Astrocyte (in vitro differentiated cells and primary cell): ENCODE results near the gene SLCO1A2.

Experiments used
- EZH2 ChIP-seq: IDR thresholded peaks from 2 replicates; pipeline ENCODE4 v1.6.1; 2012; ENCODE audit warnings: mild to moderate bottlenecking, low read length, inconsistent platforms; ENCODE audit not compliant: insufficient read depth
- TF ChIP-seq, protein P1 (sequence below): IDR thresholded peaks from 2 replicates; pipeline ENCODE4 v1.5.1; 2011; ENCODE audit warnings: low read depth, mild to moderate bottlenecking, inconsistent platforms, low read length, moderate library complexity; ENCODE audit not compliant: insufficient read depth

DNA sequence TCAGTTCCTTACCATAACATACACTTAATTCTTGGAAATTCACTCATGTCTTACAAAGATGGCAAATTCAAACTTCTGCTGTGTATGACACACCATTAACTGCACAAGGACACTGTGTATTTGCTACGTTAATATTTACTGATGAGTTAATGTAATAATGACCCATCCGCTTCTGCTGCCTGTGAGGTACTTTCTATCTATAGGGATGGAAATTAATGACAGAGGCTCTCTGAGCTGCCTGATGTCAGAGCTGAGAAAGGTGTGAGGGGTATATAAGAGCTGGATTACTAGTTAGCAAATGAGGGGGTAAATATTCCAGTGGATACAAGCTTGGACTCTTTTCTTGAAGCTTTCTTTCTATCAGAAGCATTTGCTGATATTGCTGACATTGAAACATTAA, 37.9 kb upstream of the SLCO1A2 start, which contains the start of gene IAPP:
- TF ChIP-seq, protein P1, sequence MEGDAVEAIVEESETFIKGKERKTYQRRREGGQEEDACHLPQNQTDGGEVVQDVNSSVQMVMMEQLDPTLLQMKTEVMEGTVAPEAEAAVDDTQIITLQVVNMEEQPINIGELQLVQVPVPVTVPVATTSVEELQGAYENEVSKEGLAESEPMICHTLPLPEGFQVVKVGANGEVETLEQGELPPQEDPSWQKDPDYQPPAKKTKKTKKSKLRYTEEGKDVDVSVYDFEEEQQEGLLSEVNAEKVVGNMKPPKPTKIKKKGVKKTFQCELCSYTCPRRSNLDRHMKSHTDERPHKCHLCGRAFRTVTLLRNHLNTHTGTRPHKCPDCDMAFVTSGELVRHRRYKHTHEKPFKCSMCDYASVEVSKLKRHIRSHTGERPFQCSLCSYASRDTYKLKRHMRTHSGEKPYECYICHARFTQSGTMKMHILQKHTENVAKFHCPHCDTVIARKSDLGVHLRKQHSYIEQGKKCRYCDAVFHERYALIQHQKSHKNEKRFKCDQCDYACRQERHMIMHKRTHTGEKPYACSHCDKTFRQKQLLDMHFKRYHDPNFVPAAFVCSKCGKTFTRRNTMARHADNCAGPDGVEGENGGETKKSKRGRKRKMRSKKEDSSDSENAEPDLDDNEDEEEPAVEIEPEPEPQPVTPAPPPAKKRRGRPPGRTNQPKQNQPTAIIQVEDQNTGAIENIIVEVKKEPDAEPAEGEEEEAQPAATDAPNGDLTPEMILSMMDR, result no peak
- TF ChIP-seq EZH2, result no peak
